GM19452 (cell line): ENCODE data around the gene ANKRD33B.
"Not testable (repeated sequence)": the region's sequence is repeated elsewhere in the genome, so short reads cannot be mapped to it uniquely, and the experiment has no call there.

Experiments
- ATAC-seq: cut with Tn5 transposase; IDR thresholded peaks from one replicate; pipeline ENCODE4 v1.9.1; 2021; ENCODE audit not compliant: unreplicated experiment

ANKRD33B gene

GRCh38 chr5:10633271-10634049, 69.6 kb downstream of the ANKRD33B start:
- no peak for ATAC-seq

DNA sequence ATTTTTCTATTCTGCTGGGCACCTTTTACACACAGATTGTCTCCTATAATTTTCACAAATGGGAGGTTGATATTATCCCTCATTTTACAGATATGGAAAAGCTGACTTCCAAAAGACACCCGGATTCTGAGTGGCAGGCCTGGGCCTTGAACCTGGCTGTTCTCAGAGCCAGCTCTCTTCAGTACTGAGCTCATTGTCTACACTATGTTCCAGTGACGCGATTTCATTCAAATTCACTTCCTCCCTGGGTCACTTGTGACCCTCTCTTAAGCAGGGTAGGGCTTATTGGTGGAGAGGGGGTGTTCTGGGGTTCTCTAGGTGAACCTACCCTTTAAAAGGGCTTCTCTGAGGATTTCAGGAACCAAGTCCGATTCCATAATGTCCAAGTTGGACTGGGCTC, 70.2 kb downstream of the ANKRD33B start:
- ATAC-seq, result no peak

DNA sequence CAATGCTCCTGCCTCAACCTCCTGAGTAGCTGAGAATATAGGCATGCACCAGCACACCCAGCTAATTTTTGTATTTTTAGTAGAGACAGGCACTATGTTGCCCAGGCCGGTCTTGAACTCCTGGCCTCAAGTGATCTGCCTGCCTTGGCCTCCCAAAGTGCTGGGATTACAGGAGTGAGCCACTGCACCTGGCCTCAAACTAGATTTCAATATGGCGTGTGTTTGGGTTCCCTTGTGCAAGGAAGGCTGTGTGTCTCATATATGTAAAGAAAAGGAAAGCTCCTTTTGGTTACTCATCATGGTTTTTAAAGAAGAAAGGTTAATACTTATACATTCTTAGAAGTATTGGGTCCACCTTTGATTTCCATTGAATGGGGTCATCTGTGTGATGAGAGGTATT, 70.7 kb downstream of the ANKRD33B start:
- no peak for ATAC-seq

- ATAC-seq, result peak; percentile 73
Observed at GRCh38 chr5:10635257-10635866, 71.5 kb downstream of the ANKRD33B start.

DNA sequence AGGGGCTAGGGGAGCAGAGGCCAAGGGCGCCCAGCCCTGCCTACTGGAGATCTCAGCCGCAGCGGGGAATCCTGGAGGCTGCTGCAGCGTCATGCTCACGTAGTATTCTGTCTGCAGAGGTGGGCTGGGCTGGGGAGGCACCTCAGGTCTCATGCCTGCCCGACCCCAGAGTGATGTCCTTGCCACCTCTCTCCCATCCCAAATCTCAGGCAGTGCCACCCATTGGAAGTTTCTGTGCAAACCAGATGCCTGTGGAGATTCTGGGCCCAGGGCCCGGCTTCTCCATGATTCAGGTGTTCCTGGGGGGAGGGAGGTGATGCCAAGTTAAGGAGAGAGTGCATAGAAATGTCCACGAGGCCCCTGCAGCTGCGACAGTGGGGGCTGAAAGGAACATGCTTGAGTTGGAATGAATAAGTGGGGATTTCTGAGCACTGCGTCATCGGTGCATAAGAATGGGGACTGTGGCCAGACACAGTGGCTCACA, 72.0 kb downstream of the ANKRD33B start:
- no peak for ATAC-seq

GRCh38 chr5:10636363-10637142, 72.7 kb downstream of the ANKRD33B start:
- ATAC-seq, result no peak

- no peak for ATAC-seq
Observed at GRCh38 chr5:10637944-10638343, 74.1 kb downstream of the ANKRD33B start.

DNA sequence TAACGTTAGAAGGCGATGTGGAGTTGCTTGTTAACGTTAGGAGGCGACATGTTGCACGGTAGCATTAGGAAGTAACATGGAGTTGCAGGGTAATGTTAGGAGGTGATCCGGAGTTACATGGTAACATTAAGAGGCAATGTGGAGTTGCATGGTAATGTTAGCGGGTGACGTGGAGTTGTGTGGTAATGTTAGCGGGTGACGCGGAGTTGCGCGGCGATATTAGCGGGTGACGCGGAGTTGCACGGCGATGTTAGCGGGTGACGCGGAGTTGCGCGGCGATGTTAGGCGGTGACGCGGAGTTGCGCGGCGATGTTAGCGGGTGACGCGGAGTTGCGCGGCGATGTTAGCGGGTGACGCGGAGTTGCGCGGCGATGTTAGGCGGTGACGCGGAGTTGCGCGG, 74.9 kb downstream of the ANKRD33B start:
- not testable (repeated sequence) for ATAC-seq

DNA sequence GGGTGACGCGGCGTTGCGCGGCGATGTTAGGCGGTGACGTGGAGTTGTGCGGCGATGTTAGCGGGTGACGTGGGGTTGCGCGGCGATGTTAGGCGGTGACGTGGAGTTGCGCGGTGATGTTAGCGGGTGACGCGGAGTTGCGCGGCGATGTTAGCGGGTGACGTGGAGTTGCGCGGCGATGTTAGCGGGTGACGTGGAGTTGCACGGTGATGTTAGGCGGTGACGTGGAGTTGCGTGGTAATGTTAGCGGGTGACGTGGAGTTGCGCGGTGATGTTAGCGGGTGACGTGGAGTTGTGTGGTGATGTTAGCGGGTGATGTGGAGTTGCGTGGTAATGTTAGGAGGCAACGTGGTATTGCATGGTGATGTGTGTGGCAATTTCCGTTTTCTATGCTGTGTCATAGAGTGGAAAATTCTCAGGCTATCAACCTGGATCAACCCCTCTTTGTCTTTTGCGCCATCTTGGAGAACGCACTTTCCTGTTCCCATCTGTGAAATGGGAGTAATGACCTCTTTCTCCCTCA, 76.0 kb downstream of the ANKRD33B start:
- ATAC-seq, result no peak

- ATAC-seq, result no peak
Observed at GRCh38 chr5:10642367-10642766, 78.5 kb downstream of the ANKRD33B start.

GRCh38 chr5:10644192-10644591, 80.3 kb downstream of the ANKRD33B start:
- no peak for ATAC-seq

- no peak for ATAC-seq
Observed at GRCh38 chr5:10645146-10645545, 81.3 kb downstream of the ANKRD33B start.

DNA sequence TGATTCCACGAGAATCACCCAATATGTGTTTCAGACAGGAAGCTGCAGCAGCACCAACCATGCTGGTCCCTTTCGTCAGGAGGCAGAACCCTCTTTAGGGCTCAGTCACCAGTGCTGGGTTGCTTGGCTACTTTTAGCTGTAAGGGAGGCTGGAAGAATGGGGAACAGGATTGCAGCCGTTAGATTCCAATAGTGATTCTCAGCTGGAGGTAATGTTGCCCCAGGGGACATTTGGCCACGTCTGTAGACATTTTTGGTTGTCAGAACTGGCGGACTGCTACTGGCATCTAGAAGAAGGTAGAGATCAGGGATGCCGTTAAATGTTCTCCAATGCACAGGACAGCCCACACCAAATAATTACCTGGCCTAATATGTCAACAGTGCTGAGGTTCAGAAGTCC, 81.8 kb downstream of the ANKRD33B start:
- no peak for ATAC-seq

DNA sequence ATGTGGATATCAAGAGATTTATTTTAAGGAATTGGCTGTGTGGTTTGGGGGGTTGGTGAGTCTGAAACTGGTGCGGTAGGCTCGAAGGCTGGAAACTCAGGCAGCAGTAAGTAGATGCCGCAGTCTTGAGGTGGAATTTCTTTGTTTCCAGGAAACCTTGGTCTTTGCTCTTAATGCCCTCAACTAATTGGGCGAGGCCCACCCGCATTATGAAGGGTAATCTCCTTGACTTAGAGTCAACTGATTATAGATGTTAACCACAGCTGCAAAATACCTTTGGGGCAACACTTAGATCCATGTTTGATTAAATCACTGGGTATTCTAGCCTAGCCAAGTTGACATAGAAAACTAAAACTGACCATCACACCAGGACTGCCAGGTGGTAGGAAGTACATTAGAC, 83.8 kb downstream of the ANKRD33B start:
- ATAC-seq, result no peak

DNA sequence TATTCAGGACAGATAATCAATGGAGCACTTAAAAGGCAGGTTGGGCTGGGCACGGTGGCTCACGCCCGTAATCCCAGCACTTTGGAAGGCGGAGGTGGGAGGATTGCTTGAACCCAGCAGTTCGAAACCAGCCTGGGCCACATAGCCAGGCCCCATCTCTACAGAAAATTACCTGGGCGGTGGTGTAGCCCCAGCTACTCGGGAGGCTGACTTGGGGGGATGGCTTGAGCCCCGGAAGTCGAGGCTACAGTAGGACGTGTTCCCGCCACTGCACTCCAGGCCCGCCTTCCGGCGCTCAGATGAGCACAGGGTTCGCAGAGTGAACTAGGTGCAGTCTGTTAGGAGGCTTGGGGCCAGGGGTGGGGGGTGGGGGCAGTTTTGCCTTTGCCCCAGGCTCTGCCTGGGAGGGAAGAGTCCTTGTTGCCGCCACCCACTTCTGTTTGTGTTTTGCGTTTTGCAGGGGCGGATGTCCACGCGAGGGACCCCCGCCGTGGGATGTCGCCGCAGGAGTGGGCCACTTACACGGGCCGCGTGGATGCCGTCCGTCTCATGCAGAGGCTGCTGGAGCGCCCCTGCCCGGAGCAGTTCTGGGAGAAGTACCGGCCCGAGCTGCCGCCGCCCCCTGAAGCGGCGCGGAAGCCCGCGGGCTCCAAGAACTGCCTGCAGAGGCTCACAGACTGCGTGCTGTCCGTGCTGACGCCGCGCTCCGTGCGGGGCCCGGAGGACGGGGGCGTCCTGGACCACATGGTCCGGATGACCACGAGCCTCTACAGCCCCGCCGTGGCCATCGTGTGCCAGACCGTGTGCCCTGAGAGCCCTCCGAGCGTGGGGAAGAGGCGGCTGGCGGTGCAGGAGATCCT, 85.2 kb downstream of the ANKRD33B start:
- no peak for ATAC-seq

DNA sequence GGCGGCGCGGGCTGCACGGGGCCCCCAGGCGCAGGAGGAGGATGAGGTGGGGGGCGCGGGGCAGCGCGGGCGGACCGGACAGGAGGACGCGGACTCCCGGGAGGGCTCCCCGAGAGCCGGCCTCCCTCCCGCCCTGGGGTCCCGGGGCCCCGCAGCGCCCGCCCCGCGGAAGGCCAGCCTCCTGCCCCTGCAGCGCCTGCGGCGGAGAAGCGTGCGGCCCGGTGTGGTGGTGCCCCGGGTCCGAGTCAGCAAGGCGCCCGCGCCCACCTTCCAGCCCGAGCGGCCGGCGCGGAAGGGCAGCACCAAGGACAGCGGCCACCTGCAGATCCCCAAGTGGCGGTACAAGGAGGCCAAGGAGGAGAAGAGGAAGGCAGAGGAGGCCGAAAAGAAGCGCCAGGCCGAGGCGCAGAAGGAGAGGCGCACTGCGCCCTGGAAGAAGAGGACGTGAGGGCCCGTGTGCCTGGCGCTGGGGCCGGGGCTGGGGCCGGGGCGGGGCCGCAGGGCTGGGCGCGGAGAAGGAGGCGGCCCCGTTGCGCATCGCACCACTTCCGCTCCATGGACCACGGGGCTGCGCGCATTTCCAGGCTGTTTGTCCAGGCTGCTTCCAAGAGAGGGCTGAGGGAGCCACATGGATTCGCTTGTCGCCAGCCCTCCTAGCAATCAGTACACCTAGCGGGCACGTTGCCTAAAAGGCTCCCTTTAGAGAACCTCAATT, 86.0 kb downstream of the ANKRD33B start:
- ATAC-seq, result no peak

- no peak for ATAC-seq
Observed at GRCh38 chr5:10652151-10652550, 88.3 kb downstream of the ANKRD33B start.

DNA sequence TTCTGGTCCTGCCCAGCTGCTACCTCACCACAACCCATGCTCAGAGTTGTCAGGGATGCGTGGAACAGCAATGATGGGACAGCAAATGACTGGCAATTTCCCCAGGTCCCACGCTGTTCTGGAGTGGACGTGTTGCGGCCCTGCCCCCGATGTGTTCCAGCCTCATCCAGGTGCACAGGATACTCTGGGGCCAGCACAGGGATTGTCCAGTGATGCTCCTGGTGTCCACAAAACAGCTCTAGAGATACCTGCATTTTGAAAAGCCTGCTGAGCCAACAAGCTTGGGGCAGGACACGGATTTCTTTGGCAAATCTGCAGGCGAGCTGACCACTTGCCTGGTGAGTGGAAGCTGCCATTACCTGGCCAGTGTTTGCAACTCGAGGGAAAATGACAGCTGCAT, 88.7 kb downstream of the ANKRD33B start:
- ATAC-seq, result no peak

DNA sequence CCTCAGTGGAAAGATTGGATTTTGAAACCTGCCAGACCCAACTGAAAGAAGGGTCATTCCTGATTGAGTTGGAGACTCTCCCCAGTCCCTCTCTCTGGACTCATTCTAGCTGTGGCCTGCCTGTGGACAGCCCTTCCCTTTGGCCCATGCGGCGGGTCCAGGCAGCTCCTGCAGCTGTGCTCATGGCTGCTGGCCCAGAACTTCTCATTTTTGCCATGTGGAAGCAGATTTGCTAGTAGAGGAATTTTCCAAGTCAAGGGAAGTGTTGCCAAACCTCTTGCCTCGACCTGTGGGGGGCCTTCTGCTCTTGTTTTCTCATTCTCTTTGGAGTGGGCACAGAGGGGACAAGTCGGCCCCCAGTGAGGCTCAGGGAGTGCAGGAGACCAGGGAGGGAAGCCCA, 89.2 kb downstream of the ANKRD33B start:
- ATAC-seq, result no peak
